Astrocyte of the spinal cord (primary cell): Measurements from ENCODE around the gene WTIP.

Source experiments
- DNase-seq: peaks from one replicate; pipeline ENCODE4 v3.0.0; 2011; ENCODE audit warnings: low read depth, low spot score
- H3K4me3 ChIP-seq: 2 replicates; pipeline ENCODE4 v1.5.1; 2011; ENCODE audit warnings: low read depth, mild to moderate bottlenecking, low read length, moderate library complexity
- CTCF ChIP-seq: IDR thresholded peaks from 2 replicates; pipeline ENCODE4 v1.5.1; 2012; ENCODE audit warnings: low read depth, mild to moderate bottlenecking, low read length, inconsistent platforms
- in situ Hi-C: cut with HindIII; loops from 2 replicates; pipeline ENCODE4 v1.10.0; 2017; ENCODE audit warnings: low sequenced_read_pairs

WTIP gene

DNA sequence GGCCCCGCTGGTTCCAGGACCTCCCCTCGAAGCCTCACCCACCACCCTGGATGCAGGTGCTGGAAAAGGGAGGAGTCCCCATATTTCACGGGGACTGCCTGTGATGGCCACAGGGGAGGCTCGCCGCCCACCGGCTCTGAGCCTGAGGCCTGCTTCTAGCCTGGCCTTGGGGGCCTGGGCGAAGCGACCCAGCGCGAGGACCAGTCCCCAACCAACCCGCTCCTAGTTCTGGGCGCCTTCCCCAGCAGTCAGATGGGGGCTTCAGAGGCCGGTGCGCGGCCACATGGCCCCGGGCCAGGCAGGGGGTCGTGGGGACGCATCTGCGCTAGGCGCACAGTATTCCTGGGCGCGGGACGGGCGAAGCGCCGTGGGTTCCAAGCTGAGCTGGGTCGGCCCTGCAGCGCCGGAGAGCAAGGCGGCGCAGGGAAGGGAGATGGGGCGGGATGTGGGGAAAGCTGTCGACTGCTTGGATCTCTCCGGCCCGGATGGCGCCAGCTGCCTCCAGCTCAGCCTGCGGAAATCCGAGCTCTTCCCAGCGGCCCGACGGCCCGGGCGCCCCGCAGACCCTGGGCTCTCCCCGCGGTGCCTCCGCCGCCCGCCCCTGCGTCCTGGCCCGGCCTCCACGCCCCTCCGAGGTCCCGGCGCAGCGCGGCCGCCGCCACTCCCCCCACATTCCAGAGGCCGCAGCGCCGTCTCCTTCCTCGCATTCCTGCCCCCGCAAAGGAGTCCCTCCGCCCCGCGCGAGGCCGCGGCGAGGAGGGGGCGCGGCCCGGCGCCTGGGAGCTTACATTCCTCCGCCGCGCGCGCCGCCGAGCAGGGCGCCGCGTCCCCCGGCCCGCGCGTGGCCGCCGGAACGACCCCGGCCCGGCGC, at the start of gene WTIP:
Gene WTIP (plus strand): TSS at position 788 of the 871 bp plus-strand sequence. CDS start 217 bp downstream, outside the sequence.
- in situ Hi-C loops, result no loop called here
- DNase-seq, result peak; percentile 89
- peak within 1 kb of the TSS; percentile 66 for H3K4me3 ChIP-seq
- TF ChIP-seq CTCF, result no peak

DNA sequence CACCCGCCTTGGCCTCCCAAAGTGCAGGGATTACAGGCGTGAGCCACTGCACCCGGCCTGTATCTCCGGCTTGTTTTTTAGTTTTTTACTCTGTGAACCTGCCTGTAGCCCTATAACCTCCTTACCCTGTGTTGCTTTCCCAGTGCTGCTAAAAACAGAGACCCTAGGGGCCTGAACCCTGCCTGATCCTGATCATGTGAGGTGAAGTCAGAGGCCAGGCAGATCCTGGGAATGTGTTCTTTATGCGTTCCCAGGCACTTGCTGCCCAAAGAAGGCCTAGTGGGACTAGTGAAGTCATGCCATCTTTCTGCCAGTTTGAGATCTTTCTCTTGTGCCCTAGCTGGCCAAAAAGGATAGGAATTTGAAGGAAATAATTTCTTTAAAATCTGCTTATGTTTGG, 48.8 kb upstream of the WTIP start:
- no peak overlapping the region for H3K4me3 ChIP-seq
- no peak for DNase-seq
- TF ChIP-seq CTCF, result no peak
- in situ Hi-C loops, result no loop called here

- peak; percentile 12 for DNase-seq
- in situ Hi-C loops, result no loop called here
Measured at GRCh38 chr19:34436716-34437115, 44.8 kb upstream of the WTIP start.

GRCh38 chr19:34448191-34448590, 33.4 kb upstream of the WTIP start:
- no peak overlapping the region for H3K4me3 ChIP-seq
- DNase-seq, result no peak
- in situ Hi-C loops, result no loop called here
- TF ChIP-seq CTCF, result no peak

More at GRCh38 chr19:34436716-34437115, 44.8 kb upstream of the WTIP start:
- no peak overlapping the region for H3K4me3 ChIP-seq
- TF ChIP-seq CTCF, result no peak

DNA sequence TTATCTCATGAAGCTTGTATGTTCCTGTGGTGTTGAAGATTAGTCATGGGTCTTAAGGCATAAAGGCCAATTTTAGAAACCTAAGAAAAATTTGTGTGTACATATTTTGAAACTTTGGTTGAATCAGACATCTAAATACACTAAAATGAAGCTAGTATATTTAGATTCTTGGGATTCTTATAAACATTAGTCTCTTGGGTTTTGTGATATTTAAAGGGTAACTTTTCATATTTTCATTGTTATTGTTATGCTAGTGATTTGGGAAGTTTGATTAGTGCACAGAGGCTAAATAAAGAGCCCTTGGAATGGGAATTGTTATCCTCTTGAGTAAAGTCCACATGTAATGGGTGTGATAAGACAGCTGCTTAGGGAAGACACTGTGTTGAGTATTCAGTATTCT, 28.8 kb upstream of the WTIP start:
- TF ChIP-seq CTCF, result no peak
- H3K4me3 ChIP-seq, result no peak overlapping the region
- DNase-seq, result no peak
- in situ Hi-C loops, result no loop called here

- H3K4me3 ChIP-seq, result no peak overlapping the region
- no peak for DNase-seq
- TF ChIP-seq CTCF, result no peak
- in situ Hi-C loops, result no loop called here
Measured at GRCh38 chr19:34454091-34454490, 27.5 kb upstream of the WTIP start.
